Heart left ventricle (tissue), 16 donors: Measurements from ENCODE around the gene KIF26A. TPM values are rescaled to one million over a fixed set of nuclear protein-coding genes. Genes with fewer than 3 reads are reported as not detected.
"Not testable (repeated sequence)": the region's sequence is repeated elsewhere in the genome, so short reads cannot be mapped to it uniquely, and the experiment has no call there.

Experiments used
- ATAC-seq, 4 donors: fragments of 200-7000 bp; cut with Tn5 transposase; one replicate each; pipeline ENCODE4 v1.9.1; 2020 to 2022; ENCODE audit warnings: moderate library complexity in 4 of 4, mild to moderate bottlenecking in 3 of 4, moderate number of reproducible peaks in 1 of 4
- DNase-seq, 5 donors: peaks; one replicate each; pipeline ENCODE4 v3.0.0-alpha.2; 2020
- H3K27ac ChIP-seq, 12 donors: fragments of 200-600 bp; sonication (generic) in 4 of 12; one replicate each; pipeline versions ENCODE4 v1.5.0 to v1.8.0; 2016 to 2022; ENCODE audit warnings: mild to moderate bottlenecking in 2 of 12
- H3K27me3 ChIP-seq, 9 donors: fragments of 200-600 bp; sonication (generic) in 2 of 9; one replicate each; pipeline versions ENCODE4 v1.5.1 to v1.8.0; 2016 to 2022; ENCODE audit warnings: mild to moderate bottlenecking in 3 of 9
- H3K36me3 ChIP-seq, 9 donors: fragments of 200-600 bp; sonication (generic) in 2 of 9; one replicate each; pipeline versions ENCODE4 v1.5.0 to v1.8.0; 2018 to 2022; ENCODE audit warnings: mild to moderate bottlenecking in 2 of 9
- H3K4me1 ChIP-seq, 12 donors: fragments of 200-600 bp; sonication (generic) in 4 of 12; one replicate each; pipeline versions ENCODE4 v1.5.0 to v1.8.0; 2016 to 2022; ENCODE audit warnings: mild to moderate bottlenecking in 3 of 12
- H3K4me3 ChIP-seq, 12 donors: fragments of 200-600 bp; sonication (generic) in 4 of 12; one replicate each; pipeline versions ENCODE4 v1.5.0 to v1.8.0; 2017 to 2022; ENCODE audit warnings: mild to moderate bottlenecking in 9 of 12, moderate library complexity in 4 of 12
- H3K9me3 ChIP-seq, 12 donors: fragments of 200-600 bp; sonication (generic) in 4 of 12; one replicate each; pipeline versions ENCODE4 v1.5.0 to v1.8.0; 2016 to 2022; ENCODE audit warnings: mild to moderate bottlenecking in 1 of 12
- POLR2A ChIP-seq, 2 donors: fragments of 450-650 bp; IDR thresholded peaks; one replicate each; pipeline ENCODE4 v1.6.1; 2017; ENCODE audit warnings: antibody characterized with exemption in 2 of 2, mild to moderate bottlenecking in 2 of 2, moderate library complexity in 2 of 2
- WGBS, 4 donors: extraction: QIAGEN DNeasy Blood & Tissue Kit in 2 of 4; methylation state at CpG; one replicate each; pipeline versions ENCODE4 v1.1.5 to v1.1.7; 2013 to 2018; 5-methylcytosine and 5-hydroxymethylcytosine counted together
- intact Hi-C, 10 donors: fragments of 100-400 bp; cut with DNase I; formaldehyde crosslinking; loops; one replicate each; pipeline versions ENCODE4 v1.11.1 to v1.14.2; 2022
- polyA plus RNA-seq, 2 donors: library from polyadenylated mRNA; stranded (reverse); fragments of 200-250 nt; gene quantifications; one replicate each; pipeline ENCODE4 v1.2.3, GENCODE V29; 2013
- total RNA-seq, 9 donors: library from RNA; depleted of rRNA in 2 of 9; stranded (reverse); fragments of >200 nt in 2 of 9; fragmentation: NEBNext Ultra II Directional in 3 of 9; extraction: Animal tissue kit (Norgen Biotek cat#: 25700) in 3 of 9; gene quantifications; one replicate each; pipeline versions ENCODE4 v1.1.0 to v1.2.4, GENCODE V29; 2016 to 2023
- TF ChIP-seq, protein P1 (sequence below), 12 donors: fragments of 200-600 bp; sonication (generic) in 4 of 12; IDR thresholded peaks; one replicate each; pipeline versions ENCODE4 v1.5.0 to v1.8.0; 2018 to 2022; ENCODE audit warnings: antibody characterized with exemption in 12 of 12, mild to moderate bottlenecking in 5 of 12
- donor health status: ischemic (EF 13 %, LVEDD 7.1; RV severe dilation, severe dysfunction).
- donor health status: healthy with polysubstance abuse.
- donor health status: DM: no; HTN: yes; CAD: no.
- donor health status: DM: no; HTN: no; CAD: no.
- donor health status: ischemic (EF 25% LVEDD 6.9; RV normal size, moderate dysfunction).
- donor health status: ischemic (EF 25% LVEDD 5.7; RV mildly dilated, moderate dysfunction).
- donor health status: healthy.
- donor health status: DM: yes; HTN: yes; CAD: no.
- donor health status: ischemic (EF 35%, LVEDD 5.7; RV mildly dilated, moderate dysfunction).
- donor health status: nonischemic (EF 11% LVEDD 7.7; RV severe dilation, severe dysfunction).
- donor health status: DM: yes; HTN: yes; CAD: no.
- donor health status: PGD.
- donor health status: ischemic (EF 29% LVEDD 5.4; RV normal size, mild dysfunction).
- donor health status: nonischemic (EF 23%, LVEDD 6.1; RV moderate dilation, normal function).

Gene KIF26A
- total and polyA plus RNA-seq, 11 donors, result 4.9 to 12.6 (median 7.8) TPM

DNA sequence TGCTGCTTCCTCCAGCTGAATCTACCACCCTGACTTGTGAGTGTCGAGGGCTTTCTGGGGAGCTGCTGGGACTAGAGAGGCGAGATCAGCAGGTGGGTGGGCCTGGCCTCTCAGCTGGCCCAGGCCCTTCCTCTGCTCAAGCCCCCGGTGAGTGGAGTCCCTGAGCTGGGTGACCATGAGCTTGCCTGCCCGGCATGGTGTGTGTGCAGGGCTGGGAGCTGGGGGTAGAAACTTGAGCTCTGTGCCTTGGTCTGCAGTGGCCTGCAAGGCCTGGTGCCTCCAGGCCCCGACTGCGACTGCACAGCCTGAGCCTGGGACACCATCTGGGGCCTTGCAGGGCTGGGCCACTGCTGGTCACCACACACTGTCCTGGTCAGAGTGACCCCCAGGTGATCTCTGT, 67.4 kb downstream of the KIF26A start:
- no peaks in the 10 kb centered on the region for H3K36me3 ChIP-seq
- DNase-seq (no peak), ATAC-seq (peak in 1 of 4 donors; percentile 25)
- no peak overlapping the region for H3K27ac ChIP-seq
- 57 to 91% (median 77%) methylated on average over 4 to 6 of the region's 6 CpGs for WGBS, 4 donors
- H3K4me1 ChIP-seq, result no peaks in the 10 kb centered on the region
- intact Hi-C loops, result no loop called here
- no peaks in the 10 kb centered on the region for H3K9me3 ChIP-seq
- TF ChIP-seq POLR2A (IDR thresholded peaks at IDR 0.05), result no peak
- no peak overlapping the region for H3K4me3 ChIP-seq
- peaks cover 0 to 16% (median 0%) of the 10 kb centered on the region in 9 donors for H3K27me3 ChIP-seq

DNA sequence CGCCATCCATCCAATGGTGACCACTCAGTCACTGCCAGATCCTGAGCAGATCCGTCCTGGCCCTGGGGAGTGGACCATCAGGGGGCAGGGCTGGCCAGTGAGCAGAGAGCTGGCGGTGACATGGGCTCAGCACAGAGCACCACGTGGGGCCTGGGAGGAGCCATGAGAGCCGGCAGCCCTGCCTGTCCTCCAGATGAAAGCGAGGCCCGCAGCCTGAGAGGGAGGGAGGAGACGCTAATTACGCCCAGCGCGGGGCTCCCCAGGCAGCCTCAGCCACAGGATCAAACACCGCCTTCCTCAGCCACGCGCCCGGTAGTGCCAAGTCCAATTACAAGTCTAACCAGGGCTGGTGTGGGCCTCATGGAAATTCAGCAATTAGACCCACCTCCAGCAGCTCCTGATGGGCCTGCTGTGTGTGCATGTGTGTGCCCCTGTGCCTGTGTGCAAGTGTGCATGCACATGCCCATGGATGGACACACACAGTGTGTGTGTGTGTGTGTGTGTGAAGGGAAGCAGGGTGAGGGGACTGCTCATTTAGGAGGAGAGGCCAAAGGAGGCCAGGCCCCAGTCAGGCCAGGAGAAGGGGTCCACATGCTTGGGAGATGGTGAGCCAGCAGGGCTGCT, 68.0 kb downstream of the KIF26A start:
- intact Hi-C loops, result no loop called here
- ATAC-seq (peak in 3 of 4 donors; percentile 31 to 64 (median 64)), DNase-seq (no peak)
- Histone ChIP-seq H3K4me1 (no peaks in the 10 kb centered on the region), H3K4me3 (no peak overlapping the region), H3K36me3 (no peaks in the 10 kb centered on the region), H3K27me3 (peaks cover 0 to 21% (median 0%) of the 10 kb centered on the region in 9 donors), H3K9me3 (no peaks in the 10 kb centered on the region), H3K27ac (no peak overlapping the region)
- 35 to 47% (median 42%) methylated on average over 10 to 15 of the region's 15 CpGs for WGBS, 4 donors
- TF ChIP-seq POLR2A (IDR thresholded peaks at IDR 0.05), result no peak
- TF ChIP-seq, protein P1, sequence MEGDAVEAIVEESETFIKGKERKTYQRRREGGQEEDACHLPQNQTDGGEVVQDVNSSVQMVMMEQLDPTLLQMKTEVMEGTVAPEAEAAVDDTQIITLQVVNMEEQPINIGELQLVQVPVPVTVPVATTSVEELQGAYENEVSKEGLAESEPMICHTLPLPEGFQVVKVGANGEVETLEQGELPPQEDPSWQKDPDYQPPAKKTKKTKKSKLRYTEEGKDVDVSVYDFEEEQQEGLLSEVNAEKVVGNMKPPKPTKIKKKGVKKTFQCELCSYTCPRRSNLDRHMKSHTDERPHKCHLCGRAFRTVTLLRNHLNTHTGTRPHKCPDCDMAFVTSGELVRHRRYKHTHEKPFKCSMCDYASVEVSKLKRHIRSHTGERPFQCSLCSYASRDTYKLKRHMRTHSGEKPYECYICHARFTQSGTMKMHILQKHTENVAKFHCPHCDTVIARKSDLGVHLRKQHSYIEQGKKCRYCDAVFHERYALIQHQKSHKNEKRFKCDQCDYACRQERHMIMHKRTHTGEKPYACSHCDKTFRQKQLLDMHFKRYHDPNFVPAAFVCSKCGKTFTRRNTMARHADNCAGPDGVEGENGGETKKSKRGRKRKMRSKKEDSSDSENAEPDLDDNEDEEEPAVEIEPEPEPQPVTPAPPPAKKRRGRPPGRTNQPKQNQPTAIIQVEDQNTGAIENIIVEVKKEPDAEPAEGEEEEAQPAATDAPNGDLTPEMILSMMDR (IDR thresholded peaks at IDR 0.05), result no peak

DNA sequence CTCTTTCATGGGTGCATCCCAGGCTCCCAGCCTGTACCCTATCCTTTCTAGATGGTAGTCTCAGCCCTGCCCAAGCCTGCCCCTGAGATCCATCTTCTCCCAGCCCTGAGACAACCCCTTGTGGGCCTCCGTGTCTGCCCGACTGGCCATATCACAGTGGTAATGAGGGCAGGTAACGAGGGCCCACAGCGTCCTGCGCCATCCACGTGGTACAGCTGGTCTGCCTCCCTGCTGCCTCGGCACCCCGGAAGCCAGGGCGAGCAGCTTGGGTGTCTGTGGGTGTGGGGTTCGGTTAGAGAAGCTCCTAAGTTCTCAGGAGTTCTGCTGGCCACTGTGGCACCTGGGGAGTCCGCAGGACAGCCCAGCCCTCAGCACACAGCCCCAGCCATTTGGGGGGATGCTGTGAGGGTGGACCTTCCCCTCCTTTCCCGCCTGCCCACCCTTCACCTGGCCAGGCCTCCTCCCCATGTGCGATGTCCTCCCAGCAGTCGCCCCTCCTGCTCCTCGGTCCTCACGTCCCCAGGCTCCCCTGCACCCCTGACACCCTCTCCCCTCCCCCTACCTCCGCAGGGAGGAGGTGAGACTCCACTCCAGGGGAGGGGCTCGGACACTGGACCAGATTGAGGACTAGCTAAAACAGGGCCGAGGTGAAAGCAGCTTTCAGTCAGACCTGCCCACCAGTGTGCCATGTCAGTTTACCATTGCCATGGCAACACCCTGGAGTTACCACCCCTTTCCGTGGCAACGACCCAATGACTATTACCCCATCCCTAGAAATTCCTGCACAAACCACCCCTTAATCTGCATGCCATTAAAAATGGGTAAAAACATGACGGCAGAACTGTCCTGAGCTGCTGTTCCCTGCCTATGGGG, 69.0 kb downstream of the KIF26A start:
- Histone ChIP-seq H3K9me3 (no peaks in the 10 kb centered on the region), H3K4me3 (no peak overlapping the region), H3K27ac (no peak overlapping the region), H3K36me3 (no peaks in the 10 kb centered on the region), H3K4me1 (no peaks in the 10 kb centered on the region), H3K27me3 (peaks cover 0 to 20% (median 0%) of the 10 kb centered on the region in 9 donors)
- 84 to 93% (median 92%) methylated on average over 16 to 22 of the region's 22 CpGs for WGBS, 4 donors
- DNase-seq, result no peak
- TF ChIP-seq, protein P1 (IDR thresholded peaks at IDR 0.05), result no peak
- no peak for TF ChIP-seq POLR2A (IDR thresholded peaks at IDR 0.05)
- intact Hi-C loops, result no loop called here
- ATAC-seq, result peak in 1 of 4 donors; percentile 29

DNA sequence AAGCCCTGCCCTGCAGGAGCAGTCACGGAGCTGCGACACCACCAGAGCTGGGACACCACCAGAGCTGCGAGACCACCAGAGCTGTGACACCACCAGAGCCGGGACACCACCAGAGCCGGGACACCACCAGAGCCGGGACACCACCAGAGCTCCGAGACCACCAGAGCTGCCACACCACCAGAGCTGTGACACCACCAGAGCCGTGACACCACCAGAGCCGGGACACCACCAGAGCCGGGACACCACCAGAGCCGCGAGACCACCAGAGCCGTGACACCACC, 69.6 kb downstream of the KIF26A start:
- DNase-seq, H3K4me3 ChIP-seq, H3K4me1 ChIP-seq, H3K9me3 ChIP-seq, ATAC-seq, H3K27ac ChIP-seq, H3K36me3 ChIP-seq, intact Hi-C loops: not testable (repeated sequence)
- WGBS, 4 donors, result 90 to 95% (median 92%) methylated on average over 4 to 13 of the region's 13 CpGs
- peaks cover 0 to 22% (median 0%) of the 10 kb centered on the region in 9 donors for H3K27me3 ChIP-seq

DNA sequence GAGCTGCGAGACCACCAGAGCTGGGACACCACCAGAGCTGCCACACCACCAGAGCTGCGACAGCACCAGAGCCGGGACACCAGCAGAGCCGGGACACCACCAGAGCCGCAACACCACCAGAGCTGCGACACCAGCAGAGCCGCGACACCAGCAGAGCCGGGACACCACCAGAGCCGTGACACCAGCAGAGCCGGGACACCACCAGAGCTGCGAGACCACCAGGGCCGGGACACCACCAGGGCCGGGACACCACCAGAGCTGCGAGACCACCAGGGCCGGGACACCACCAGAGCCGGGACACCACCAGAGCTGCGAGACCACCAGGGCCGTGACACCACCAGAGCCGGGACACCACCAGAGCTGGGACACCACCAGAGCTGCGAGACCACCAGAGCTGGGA, 69.9 kb downstream of the KIF26A start:
- peaks cover 0 to 18% (median 0%) of the 10 kb centered on the region in 9 donors for H3K27me3 ChIP-seq
- H3K36me3 ChIP-seq, H3K9me3 ChIP-seq, intact Hi-C loops, H3K27ac ChIP-seq, H3K4me3 ChIP-seq, H3K4me1 ChIP-seq, ATAC-seq, DNase-seq: not testable (repeated sequence)
- 96 to 100% (median 97%) methylated on average over 2 to 21 of the region's 21 CpGs; no CpG with 5 or more reads in 1 of the 4 donors for WGBS, 4 donors

DNA sequence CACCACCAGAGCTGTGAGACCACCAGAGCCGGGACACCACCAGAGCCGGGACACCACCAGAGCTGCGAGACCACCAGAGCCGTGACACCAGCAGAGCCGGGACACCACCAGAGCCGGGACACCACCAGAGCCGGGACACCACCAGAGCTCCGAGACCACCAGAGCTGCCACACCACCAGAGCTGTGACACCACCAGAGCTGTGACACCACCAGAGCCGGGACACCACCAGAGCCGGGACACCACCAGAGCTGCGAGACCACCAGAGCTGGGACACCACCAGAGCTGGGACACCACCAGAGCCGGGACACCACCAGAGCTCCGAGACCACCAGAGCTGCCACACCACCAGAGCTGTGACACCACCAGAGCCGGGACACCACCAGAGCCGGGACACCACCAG, 70.7 kb downstream of the KIF26A start:
- H3K9me3 ChIP-seq, H3K27ac ChIP-seq, H3K4me3 ChIP-seq, ATAC-seq, intact Hi-C loops, H3K36me3 ChIP-seq, H3K4me1 ChIP-seq: not testable (repeated sequence)
- 52 to 94% (median 92%) methylated on average over 2 to 15 of the region's 15 CpGs for WGBS, 4 donors
- H3K27me3 ChIP-seq, result peaks cover 0 to 18% (median 0%) of the 10 kb centered on the region in 9 donors
- peak in 1 of 5 donors; percentile 11 for DNase-seq
